Endothelial cell (in vitro differentiated cells): ENCODE measurements around the gene ZNF175. TPM values are rescaled to one million over a fixed set of nuclear protein-coding genes. Genes with fewer than 3 reads are reported as not detected.

Experiments used
- DNase-seq: peaks from one replicate; pipeline ENCODE4 v3.0.0; 2021; ENCODE audit warnings: low spot score
- H3K27ac Mint-ChIP-seq: one replicate; pipeline ENCODE4 v1.8.0; 2021; ENCODE audit warnings: mixed read lengths, inconsistent platforms; ENCODE audit not compliant: unreplicated experiment
- H3K27me3 Mint-ChIP-seq: one replicate; pipeline ENCODE4 v1.8.0; 2021; ENCODE audit warnings: mild to moderate bottlenecking, moderate library complexity, mixed read lengths, inconsistent platforms; ENCODE audit not compliant: unreplicated experiment
- H3K36me3 Mint-ChIP-seq: one replicate; pipeline ENCODE4 v1.8.0; 2021; ENCODE audit warnings: mild to moderate bottlenecking, low read depth, mixed read lengths, inconsistent platforms; ENCODE audit not compliant: unreplicated experiment
- H3K4me1 Mint-ChIP-seq: one replicate; pipeline ENCODE4 v1.8.0; 2021; ENCODE audit warnings: mild to moderate bottlenecking, mixed read lengths, inconsistent platforms; ENCODE audit not compliant: unreplicated experiment
- H3K4me3 Mint-ChIP-seq: one replicate; pipeline ENCODE4 v1.8.0; 2021; ENCODE audit warnings: mild to moderate bottlenecking, mixed read lengths, inconsistent platforms; ENCODE audit not compliant: unreplicated experiment
- H3K9me3 Mint-ChIP-seq: one replicate; pipeline ENCODE4 v1.8.0; 2021; ENCODE audit warnings: mixed read lengths, inconsistent platforms; ENCODE audit not compliant: unreplicated experiment
- total RNA-seq: library from RNA; stranded (reverse); fragmentation: NEBNext Ultra II Directional; extraction: Animal tissue kit (Norgen Biotek cat#: 25700); gene quantifications from one replicate; pipeline ENCODE4 v1.2.1, GENCODE V29; 2021; ENCODE audit not compliant: unreplicated experiment
- TF ChIP-seq, protein P1 (sequence below): fragments of 200-600 bp; sonication (generic); IDR thresholded peaks from one replicate; pipeline ENCODE4 v1.5.0; 2021; ENCODE audit warnings: antibody characterized with exemption; ENCODE audit not compliant: unreplicated experiment

The ZNF175 gene
- total RNA-seq, 1 donor from 2014 or later = 18.3 TPM

DNA sequence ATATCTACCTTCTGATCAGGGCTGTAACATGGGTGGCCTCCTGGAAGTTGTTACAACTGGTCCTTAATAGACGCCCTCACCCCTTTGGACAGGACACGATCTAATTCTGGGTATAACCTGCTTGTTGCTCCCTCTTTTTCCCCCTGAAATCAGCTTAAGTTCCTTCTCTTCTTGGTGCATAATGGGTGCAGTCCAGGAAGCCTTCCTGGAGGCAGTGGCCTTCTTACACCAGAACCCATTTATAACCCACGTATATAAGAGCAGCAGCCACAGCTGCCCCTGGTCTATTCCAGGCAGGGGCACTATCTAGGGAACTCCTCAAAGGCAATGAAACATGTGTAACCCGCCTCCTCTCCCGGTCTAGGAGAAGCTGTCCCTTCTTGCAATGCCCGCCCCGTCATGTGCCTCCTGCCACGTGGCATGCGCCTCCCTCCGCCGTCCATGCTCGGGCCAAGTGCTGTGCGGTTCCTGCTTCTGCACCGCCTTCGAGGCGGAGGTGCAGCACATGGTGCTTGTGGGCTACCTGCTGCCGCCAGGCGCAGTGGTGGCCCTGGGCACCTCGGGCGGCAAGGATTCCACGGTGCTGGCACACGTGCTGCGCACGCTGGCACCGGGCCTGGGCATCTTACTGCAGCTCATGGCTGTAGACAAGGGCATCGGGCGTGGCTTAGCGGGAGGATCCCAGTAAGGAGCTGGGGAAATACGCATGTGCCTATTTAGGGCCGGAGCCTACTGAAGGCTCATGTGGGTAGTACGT, 27.3 kb downstream of the ZNF175 start:
- peaks cover 7% of the 10 kb centered on the region for H3K9me3 Mint-ChIP-seq
- peaks cover 19% of the 10 kb centered on the region for H3K27me3 Mint-ChIP-seq
- DNase-seq = no peak
- TF ChIP-seq, protein P1, sequence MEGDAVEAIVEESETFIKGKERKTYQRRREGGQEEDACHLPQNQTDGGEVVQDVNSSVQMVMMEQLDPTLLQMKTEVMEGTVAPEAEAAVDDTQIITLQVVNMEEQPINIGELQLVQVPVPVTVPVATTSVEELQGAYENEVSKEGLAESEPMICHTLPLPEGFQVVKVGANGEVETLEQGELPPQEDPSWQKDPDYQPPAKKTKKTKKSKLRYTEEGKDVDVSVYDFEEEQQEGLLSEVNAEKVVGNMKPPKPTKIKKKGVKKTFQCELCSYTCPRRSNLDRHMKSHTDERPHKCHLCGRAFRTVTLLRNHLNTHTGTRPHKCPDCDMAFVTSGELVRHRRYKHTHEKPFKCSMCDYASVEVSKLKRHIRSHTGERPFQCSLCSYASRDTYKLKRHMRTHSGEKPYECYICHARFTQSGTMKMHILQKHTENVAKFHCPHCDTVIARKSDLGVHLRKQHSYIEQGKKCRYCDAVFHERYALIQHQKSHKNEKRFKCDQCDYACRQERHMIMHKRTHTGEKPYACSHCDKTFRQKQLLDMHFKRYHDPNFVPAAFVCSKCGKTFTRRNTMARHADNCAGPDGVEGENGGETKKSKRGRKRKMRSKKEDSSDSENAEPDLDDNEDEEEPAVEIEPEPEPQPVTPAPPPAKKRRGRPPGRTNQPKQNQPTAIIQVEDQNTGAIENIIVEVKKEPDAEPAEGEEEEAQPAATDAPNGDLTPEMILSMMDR = no peak
- peaks cover 13% of the 10 kb centered on the region for H3K4me1 Mint-ChIP-seq
- no peak overlapping the region for H3K27ac Mint-ChIP-seq
- peaks cover 16% of the 10 kb centered on the region for H3K36me3 Mint-ChIP-seq
- H3K4me3 Mint-ChIP-seq = no peak overlapping the region

DNA sequence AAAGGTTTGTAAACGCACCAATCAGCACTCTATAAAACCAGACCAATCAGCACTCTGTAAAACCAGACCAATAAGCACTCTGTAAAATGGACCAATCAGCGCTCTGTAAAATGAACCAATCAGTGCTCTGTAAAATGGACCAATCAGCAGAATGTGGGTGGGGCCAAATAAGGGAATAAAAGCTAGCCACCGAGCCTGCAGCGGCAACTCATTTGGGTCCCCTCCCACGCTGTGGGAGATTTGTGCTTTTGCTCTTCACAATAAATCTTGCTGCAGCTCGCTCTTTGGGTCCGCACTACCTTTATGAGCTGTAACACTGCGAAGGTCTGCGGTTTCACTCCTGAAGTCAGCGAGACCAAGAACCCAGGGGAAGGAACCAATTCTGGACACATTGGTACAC, 28.0 kb downstream of the ZNF175 start:
- Mint-ChIP-seq H3K4me1 (peaks cover 9% of the 10 kb centered on the region), H3K36me3 (peaks cover 16% of the 10 kb centered on the region), H3K9me3 (peaks cover 7% of the 10 kb centered on the region), H3K4me3 (no peak overlapping the region), H3K27me3 (peaks cover 12% of the 10 kb centered on the region), H3K27ac (no peak overlapping the region)
- TF ChIP-seq, protein P1 = no peak
- no peak for DNase-seq

DNA sequence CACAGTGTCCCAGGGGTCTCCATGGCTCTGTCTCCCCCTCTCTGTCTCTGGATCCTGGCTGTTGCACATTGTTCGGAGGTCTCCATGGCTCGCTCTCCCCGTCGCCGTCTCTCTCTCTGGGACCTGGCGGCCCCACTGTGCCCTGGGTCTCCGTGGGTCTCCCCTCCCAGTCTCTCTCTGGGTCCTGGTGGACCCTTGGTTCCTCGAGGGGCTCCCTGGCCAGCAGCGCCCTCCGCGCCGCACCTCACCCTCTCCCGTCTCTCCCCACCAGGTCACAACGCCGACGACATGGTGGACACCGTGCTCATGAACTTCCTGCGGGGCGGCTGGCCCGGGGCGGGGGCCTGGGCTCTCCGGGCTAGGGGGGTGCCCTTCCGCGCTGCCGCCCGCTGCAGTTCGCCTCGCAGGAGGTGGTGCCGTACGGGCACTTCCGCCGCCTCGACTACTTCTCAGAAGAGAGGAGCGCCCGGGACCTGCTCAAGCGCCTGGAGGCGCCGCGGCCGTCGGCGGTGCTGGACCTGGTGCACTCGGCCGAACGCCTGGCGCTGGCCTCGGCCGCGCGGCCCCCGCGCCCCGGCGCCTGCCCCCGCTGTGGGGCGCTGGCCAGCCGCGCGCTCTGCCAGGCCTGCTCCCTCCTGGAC, 30.0 kb downstream of the ZNF175 start:
- no peak for DNase-seq
- Mint-ChIP-seq H3K36me3 (peaks cover 7% of the 10 kb centered on the region), H3K27ac (no peak overlapping the region), H3K4me3 (no peak overlapping the region), H3K4me1 (no peaks in the 10 kb centered on the region), H3K27me3 (peaks cover 3% of the 10 kb centered on the region), H3K9me3 (peaks cover 7% of the 10 kb centered on the region)
- TF ChIP-seq, protein P1 = no peak

DNA sequence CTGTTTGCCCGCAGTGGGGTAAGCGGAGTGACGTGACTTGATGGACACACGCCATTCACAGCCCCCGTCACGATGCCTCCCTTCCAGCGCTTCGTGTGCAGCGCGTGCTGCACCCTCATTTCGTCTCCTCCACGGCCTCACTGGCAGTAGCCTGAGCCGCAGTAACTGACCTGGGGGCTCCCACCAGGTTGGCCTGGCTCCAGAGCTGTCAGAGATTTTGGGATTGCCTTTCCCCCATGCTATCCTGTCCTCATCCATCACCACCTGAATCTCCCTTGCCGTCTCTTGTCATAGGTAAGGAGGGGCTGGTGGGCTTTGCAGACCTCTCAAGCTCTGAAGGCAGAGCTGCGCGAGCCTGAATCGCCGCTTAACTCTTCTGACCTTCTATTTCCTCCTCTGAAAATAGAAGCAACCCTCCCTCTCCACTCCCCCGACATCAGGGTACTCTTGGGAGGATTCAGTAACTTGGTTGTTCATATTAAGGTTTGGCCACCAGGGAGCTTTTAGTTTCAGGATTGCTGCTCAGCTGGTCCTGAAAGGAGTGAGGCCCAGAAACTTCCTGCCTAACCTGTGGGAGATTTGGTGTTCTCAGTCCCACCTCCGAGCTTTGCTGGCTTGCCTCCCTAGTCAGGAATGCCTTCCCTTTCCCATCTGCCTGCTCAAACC, 31.2 kb downstream of the ZNF175 start:
- Mint-ChIP-seq H3K27ac (no peak overlapping the region), H3K4me3 (no peak overlapping the region), H3K27me3 (peaks cover 2% of the 10 kb centered on the region), H3K9me3 (peaks cover 3% of the 10 kb centered on the region), H3K36me3 (peaks cover 7% of the 10 kb centered on the region), H3K4me1 (no peaks in the 10 kb centered on the region)
- DNase-seq = no peak
- TF ChIP-seq, protein P1 = no peak
